GM18868 (cell line): ENCODE results near the gene IQSEC3.

Experiments
- ATAC-seq: cut with Tn5 transposase; IDR thresholded peaks from one replicate; pipeline ENCODE4 v1.9.1; 2021; ENCODE audit warnings: mild to moderate bottlenecking, moderate library complexity; ENCODE audit not compliant: unreplicated experiment

The IQSEC3 gene

GRCh38 chr12:227286-227915 lies 160.8 kb downstream of the IQSEC3 start:
- ATAC-seq, result no peak
